HG03280 (cell line): Measurements from ENCODE around the gene DPEP3.
"Not testable (repeated sequence)": the region's sequence is repeated elsewhere in the genome, so short reads cannot be mapped to it uniquely, and the experiment has no call there.

ENCODE experiments used
- ATAC-seq: cut with Tn5 transposase; IDR thresholded peaks from one replicate; pipeline ENCODE4 v1.9.1; 2021; ENCODE audit warnings: mild to moderate bottlenecking, moderate library complexity; ENCODE audit not compliant: unreplicated experiment

The DPEP3 gene

GRCh38 chr16:67979955-67980678 lies at the start of gene DPEP3:
Gene DPEP3, minus strand, starts transcription at chr16:67980499. Its CDS starts 119 bp downstream, at chr16:67980380.
- ATAC-seq: no peak

DNA sequence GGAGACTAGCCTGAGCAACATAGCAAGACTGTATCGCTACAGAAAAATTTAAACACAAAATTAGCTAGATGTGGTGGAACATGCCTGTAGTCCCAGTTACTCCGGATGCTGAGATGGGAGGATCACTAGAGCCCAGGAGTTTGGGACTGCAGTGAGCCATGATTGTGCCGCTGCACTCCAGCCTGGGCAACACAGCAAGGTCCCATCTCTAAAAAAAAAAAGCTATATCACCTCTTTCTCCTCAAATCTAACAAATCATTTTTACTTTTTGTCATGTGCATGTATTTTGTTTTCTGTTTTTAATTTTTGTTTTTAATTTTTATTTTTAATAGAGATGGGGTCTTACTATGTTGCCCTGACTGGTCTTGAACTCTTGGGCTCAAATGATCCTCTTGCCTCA lies 48.7 kb upstream of the DPEP3 start:
- no peak for ATAC-seq

DNA sequence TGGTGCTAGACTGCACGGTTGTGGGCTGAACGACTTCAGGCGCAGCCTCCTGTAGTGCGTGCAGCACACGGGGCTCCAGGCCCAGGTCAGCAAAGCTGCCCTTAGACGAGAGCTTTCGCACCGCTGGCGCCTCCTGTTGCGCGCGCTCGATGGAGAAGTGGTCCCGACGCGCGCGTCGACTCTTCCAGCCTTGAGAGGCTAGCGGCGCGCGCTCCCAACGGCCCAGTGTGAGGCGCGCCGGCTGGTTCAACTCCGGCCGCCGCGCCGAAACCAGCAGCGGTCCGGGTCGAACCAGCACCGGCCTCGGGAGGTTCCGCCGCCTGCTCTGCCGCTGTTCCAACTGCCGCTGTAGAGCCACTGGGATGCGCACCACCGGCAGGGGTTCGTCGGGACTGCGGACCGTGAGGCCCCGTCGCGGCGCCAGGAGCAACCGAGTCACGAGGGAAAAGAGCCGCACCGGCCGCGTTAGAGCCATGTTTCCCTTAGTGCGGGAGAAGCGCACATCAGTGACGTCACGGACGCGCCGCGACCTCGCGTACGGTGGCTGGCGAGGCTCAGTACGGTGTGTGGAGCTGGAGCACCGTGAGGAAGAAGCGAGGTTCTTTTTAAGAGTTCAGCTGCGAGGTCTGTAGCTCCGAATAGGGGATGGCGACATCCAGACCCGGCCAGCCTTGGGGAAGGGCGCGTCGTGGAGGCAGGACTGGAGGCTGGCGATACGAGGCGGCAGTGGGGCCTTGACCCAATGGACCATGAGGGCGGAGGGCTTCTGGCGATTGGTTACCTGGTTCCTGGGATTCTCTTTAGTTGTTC lies 42.6 kb upstream of the DPEP3 start, which contains the start of the genes DDX28 and DUS2:
Gene DDX28 (minus strand): TSS at position 505 of the 810 bp plus-strand sequence. CDS start 30 bp downstream, at position 475.
Gene DUS2 (plus strand): TSS at position 557 of the 810 bp plus-strand sequence. CDS start 14,740 bp downstream, outside the sequence.
- peak; percentile 80 for ATAC-seq

GRCh38 chr16:68022278-68022727 lies 42.0 kb upstream of the DPEP3 start:
- ATAC-seq: no peak

DNA sequence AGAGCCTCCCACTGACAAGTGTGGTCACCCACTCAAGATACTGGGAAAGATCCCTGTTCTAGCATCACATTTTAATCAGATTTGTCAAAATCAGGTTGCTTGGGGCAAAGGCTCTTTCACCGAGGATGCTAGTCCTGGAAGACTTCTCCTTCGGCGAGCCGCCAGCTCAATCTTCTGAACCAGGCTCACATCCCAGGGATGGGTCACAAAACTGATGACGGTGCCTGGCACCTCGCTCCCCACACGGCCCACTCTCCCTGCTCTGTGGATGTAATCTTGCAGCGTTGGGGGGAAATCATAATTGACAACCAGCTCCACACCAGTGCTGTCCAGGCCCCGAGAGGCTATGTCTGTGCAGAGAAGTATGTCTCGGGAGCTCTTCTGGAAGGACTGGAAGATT lies 41.2 kb upstream of the DPEP3 start:
- no peak for ATAC-seq

DNA sequence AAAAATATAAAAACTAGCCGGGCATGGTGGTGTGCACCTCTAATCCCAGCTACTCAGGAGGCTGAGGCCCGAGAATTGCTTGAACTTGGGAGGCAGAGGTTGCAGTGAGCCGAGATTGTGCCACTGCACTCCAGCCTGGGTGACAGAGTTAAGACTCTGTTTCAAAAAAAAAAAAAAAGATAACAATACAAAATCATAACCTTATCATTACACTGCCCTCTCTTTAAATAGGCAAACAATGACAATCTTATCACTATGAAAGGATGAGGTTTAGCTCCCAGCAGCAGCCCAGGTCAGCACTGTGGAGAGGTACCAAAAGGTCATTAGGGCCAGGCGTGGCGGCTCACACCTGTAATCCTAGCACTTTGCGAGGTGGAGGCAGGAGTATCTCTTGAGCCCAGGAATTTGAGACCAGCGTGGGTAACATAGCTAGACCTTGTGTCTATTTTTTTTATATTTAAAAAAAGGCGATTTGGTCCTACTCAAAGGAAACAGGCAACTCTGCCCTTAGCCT lies 38.9 kb upstream of the DPEP3 start:
- no peak for ATAC-seq

DNA sequence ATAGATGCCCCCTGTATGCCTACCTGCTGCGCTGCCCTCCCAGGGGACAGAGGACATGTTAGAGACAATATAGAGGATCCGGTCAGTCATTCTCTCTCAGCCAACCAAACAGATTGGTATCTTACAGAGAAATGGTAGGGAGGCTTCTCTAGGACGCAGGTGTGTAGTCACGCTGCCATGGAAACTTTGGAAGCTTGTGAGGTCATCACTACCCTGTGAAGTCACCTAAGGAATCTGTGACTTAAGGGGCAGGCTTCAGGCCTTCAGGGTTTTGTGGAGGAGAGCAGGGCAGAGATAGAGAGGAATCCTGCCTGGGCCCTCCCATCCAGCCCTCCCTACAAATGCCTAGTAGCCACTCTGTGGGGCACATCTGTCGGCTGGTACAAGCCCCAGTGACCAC lies 35.4 kb upstream of the DPEP3 start, which contains the start of gene DPEP2NB:
Gene DPEP2NB (minus strand): TSS at position 231 of the 400 bp plus-strand sequence. CDS start 141 bp downstream, at position 90.
- ATAC-seq: no peak

- ATAC-seq: no peak
These were observed 33.1 kb upstream of the DPEP3 start for GRCh38 chr16:68013440-68013839.

GRCh38 chr16:68009872-68010271 lies 29.6 kb upstream of the DPEP3 start:
- not testable (repeated sequence) for ATAC-seq

- no peak for ATAC-seq
These were observed 28.9 kb upstream of the DPEP3 start for GRCh38 chr16:68009157-68009735.

- no peak for ATAC-seq
These were observed 25.5 kb upstream of the DPEP3 start for GRCh38 chr16:68005786-68006286.

- no peak for ATAC-seq
These were observed 24.9 kb upstream of the DPEP3 start for GRCh38 chr16:68005211-68005610.

DNA sequence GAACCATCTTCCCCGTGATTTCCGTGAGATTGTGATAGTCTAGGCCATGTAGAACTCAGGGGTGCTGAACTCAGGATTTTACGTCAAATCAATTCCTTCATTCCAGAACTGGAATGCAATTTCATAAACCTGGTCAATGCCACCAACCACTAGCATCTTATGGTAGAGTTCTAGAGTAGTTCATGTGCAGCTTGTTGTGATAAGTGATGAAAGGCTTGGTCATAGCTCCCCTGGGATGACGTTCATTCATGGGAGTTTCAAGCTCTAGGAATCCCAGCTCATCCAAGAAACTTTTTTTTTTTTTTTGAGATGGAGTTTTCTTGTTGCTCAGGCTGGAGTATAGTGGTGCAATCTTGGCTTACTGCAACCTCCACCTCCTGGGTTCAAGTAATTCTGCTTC lies 22.7 kb upstream of the DPEP3 start:
- no peak for ATAC-seq

DNA sequence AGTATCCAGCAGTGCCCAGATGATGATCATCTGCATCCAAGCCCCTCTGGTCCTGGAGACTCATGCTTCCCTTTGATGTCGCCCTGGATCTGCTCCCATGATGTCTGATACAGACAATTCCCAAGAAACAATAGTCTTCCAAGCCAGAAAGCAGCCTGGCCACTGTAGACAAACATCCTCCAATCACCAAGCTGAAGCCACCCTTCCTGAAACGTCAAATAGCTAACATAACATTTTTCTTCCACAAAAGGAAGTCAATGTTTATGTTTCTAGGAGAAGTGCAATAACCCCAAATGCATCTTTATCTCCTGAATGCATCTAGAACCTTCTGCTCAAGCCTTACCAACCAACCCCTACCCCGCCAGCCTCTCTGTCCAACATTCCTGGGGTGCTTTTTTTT lies 20.2 kb upstream of the DPEP3 start:
- no peak for ATAC-seq

DNA sequence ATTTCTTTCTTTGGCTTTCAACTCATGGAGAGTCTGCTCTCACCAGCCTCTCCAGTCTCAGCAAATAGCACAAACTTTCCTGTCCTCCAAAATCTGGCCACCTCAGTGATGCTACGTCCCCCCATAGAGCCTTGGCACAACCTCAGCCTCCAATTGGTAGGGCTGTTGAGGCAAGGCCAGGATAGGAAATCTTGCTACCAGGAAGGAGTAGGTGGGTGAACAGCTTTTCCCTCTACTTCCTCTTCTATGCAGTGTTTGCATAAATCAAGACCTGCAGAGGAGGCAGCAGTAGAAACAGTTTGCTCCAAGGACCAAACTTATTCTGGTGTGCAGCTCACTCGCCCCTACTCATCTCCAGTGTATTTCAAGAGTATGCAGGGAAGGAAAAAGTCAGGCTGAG lies 19.7 kb upstream of the DPEP3 start:
- ATAC-seq: no peak

GRCh38 chr16:67998779-67999688 lies 18.7 kb upstream of the DPEP3 start, which contains the start of gene DPEP2:
Gene DPEP2, minus strand, starts transcription at chr16:67999484. Its CDS starts 6,272 bp downstream, at chr16:67993212.
- ATAC-seq: not testable (repeated sequence)

- ATAC-seq: not testable (repeated sequence)
These were observed 18.0 kb upstream of the DPEP3 start for GRCh38 chr16:67998231-67998778.

DNA sequence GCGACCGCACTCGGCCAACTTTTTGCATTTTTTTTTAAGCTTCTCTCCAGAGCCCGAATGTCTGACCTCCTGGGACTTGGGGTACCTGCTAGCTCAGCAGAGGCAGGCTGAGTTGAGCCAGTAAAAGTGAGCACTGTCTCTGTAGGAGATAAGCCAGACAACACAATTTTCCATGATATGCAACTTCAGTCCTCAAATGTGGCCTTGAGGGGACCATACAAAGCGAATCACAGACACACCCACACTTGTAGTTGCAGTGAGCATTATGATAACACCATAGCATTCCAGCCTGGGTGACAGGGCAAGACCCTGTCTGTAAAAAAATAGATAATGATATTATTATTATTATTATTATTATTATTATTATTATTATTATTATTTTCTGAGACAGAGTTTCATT lies 16.4 kb upstream of the DPEP3 start:
- no peak for ATAC-seq

DNA sequence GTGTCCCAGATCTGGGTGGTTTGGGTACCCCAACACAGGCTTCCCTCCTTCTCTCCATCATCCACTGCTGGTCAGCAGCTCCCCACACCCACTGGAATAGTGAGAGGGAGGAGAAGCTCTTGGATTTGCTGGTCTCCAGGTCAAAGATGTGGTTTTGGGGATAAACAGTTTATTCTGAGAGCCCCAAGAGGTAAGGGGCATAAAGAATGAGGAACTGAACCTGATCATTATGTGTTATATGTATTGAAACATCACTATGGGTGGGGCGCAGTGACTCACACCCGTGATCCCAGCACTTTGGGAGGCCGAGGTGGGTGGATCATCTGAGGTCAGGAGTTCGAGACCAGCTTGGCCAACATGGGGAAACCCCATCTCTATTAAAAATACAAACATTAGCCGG lies 15.1 kb upstream of the DPEP3 start:
- ATAC-seq: no peak
